IPS-11a (cell line): ENCODE measurements around the gene REEP1.

Source experiments
- H3K4me3 ChIP-seq: one replicate; pipeline ENCODE4 v1.5.1; 2013; ENCODE audit warnings: low read depth, low read length, control low read depth

Gene REEP1

GRCh38 chr2:86226636-86227520 is 110.5 kb downstream of the REEP1 start:
- no peak overlapping the region for H3K4me3 ChIP-seq

DNA sequence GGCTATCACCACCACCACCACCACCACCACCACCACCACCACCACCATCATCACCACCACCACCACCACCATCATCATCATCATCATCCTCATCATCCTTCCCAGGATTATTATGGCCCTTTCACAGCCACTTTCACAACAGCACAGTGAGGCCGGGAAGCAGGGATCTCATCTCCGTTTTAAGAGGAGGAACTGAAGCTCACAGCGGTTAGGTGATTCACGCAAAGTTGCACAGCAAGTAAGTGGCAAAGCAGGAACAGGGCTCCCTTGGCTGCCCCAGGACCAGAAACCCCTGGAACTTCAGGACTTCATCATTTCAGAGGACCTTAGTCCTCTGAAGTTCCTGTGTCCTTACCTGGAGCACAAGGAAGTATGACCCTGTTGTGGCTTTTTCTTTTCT is 111.4 kb downstream of the REEP1 start:
- H3K4me3 ChIP-seq = no peak overlapping the region

DNA sequence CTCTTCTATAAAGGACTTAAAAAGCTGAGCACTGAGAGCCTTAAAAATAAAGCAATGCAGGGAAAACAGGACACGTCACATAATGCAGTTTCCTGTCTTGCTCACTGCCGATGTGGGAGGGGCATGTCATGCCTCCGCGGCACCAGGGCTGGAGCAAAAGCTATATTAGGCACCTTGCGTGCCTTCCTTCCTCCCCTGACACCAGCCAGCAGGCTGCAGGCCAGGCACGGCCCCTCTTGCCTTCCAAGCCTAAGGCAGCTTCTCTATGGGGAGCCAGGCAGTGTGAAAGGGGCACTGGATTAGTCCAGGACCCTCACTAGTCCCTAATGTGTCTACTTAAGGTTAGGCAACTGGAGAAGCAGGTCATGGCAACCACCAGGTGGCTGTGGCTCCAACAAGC is 111.8 kb downstream of the REEP1 start:
- H3K4me3 ChIP-seq = no peak overlapping the region

DNA sequence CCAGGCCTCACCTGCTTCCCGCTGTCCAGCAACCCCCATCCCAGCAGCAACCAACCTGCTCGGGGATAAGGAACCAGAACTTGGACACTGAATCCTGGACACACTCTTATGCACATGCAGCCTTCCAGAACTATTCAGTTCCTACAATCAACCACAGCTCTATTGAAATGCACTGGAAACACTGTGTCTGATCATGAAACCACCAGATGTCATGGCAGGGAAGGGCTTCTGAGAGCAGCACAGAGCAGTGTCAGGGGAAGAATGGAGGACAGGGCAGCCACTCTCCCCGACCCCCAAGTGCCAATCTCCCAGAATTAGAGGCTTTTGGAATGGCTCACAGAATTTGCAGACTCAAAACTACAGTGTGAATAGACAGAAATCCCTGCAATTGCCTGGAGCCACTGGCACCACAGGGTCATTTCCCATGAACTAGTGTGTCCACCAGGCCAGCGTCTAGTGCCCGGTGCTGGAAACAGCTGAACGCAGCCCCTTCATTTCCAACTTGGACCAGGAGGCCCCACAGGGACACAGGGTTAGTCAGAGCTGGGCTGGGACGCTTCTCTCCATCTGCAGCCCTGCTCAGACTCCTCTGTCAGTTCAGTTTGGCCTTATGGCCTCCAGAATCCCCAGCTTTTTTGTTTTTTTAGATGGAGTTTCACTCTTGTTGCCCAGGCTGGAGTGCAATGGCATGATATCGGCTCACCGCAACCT is 112.6 kb downstream of the REEP1 start:
- H3K4me3 ChIP-seq = no peak overlapping the region

DNA sequence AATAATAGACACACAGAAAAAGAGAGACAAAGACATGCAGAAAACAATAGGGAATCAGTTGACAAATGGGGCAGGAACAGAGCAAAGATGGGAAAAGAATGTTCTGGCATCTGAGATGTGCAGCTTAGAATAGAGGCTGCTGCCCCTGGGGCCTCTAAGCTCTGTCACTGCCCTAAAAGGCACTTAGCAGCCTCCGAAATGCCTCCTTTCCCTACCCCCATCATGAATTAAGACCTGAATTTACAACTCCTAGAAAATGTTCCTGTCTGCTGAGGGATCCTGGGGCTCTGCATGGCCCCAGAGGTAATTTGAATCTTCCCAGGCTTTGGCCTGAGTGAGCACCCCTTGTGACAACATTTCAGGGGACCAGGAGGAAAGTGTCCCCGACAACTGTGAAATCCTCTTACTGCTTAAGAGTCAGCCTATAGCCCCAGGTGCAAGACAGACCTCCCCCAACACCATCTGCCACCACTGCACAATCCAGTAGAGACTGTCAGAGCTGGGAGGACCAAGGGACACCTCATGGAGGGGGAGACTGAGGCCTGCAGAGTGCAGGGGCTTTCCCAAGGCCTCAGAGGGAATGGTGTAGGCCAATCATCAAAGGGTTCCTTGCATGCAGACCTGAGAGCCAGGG is 113.4 kb downstream of the REEP1 start:
- H3K4me3 ChIP-seq = no peak overlapping the region

DNA sequence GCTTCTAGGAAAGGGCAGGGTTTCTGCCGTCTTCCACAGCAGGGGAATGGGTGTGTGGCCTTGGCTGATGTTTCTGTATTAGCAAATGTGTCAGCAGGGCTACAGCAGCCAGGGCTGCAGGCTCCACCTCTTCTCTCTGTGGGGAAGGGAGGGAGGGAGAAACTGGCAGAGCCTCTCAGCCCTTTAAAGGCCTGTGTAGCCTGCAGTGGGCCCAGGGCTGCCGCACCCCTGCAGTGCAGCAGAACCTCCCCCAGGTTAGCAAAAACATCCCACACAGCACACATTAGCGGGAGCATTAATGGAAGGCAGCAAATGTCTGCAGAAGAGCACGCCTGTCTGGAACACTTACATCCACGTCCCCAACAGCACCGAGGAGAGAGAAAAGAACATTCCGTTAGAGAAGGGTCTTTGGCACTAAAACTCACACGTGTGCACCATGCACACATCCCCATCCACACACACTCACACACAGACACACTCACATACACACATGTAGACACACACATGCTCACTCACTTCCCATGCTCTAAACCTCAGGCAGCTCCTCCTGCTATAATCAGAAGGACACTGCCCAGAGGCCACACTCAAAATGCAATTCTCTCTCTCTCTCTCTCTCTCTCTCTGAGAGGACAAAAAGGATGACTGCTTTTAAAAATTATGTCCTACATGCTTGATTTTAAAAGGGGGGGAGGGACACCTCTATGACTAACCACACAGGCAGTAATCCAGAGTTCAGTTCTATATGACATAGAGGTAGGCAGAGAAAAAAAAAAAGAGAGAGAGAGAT is 114.1 kb downstream of the REEP1 start:
- H3K4me3 ChIP-seq = no peak overlapping the region

DNA sequence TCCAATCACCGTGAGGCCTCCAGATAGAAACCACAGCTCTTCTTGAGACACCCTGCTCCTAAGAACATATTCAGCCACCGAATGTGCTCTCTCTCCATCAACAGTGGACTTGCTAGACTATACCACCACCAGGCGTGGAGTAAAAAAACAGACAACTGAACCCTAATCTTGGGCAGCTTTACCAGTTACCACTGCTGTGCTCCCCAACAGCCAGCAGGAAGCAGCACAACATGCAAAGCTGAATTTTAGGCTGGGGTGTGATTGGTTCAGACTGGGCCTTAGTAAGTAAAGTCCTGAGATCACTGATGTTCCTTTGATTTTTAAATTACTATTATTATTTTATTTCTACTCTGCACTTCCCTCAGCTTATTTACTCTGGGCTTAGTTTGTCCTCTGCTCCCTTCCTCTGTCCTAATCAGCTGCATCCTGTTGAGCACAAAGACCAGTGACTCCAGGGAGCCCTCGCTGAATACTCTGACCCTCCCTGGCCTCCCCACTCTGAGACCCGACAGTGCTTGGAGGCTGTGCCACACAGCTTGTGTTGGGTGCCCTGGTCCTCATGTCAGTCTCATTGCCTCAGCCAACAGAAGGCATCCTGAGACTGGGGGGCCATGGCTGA is 116.3 kb downstream of the REEP1 start:
- H3K4me3 ChIP-seq = no peak overlapping the region

DNA sequence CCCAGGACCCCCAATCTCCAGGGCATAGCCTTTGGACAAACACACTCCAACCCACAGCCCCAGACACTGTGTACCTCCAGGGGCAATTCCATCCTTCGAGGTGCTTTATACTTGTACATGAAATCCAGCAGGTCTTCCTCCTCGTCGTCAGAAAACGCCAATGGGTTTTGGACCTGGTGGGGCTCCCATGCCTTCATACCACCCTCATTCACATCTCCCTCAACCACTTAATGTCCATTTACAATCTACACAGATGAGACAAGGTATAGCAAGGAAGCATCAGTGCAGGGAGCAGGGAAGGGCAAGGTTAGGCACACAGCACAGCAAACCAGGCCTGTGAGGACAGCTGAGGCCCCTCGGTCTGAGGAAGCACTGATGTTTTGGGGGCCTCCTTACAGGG is 117.5 kb downstream of the REEP1 start:
- H3K4me3 ChIP-seq = no peak overlapping the region

DNA sequence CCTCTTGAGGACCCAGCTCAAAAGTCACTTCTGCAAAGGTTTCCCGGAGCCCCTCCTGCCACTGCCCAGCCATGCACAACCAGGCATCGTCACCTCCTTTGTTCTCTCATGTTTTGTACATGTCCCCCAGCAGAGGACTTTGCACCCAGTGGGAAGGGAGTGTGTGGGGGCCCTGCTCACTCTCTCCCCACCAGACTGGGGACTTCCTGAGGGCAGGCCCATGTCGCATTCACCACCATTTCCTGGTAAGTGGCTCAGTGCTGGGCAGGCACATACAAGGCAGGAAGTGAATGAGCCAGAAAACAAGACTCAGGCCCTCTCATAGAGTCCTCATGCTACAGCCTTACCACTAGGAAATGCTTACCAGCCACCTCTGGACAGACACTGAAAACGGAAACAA is 119.3 kb downstream of the REEP1 start:
- no peak overlapping the region for H3K4me3 ChIP-seq

- H3K4me3 ChIP-seq = no peak overlapping the region
Observed at GRCh38 chr2:86216575-86217555, 120.6 kb downstream of the REEP1 start.

GRCh38 chr2:86214503-86214832 is 123.0 kb downstream of the REEP1 start:
- H3K4me3 ChIP-seq = no peak overlapping the region

DNA sequence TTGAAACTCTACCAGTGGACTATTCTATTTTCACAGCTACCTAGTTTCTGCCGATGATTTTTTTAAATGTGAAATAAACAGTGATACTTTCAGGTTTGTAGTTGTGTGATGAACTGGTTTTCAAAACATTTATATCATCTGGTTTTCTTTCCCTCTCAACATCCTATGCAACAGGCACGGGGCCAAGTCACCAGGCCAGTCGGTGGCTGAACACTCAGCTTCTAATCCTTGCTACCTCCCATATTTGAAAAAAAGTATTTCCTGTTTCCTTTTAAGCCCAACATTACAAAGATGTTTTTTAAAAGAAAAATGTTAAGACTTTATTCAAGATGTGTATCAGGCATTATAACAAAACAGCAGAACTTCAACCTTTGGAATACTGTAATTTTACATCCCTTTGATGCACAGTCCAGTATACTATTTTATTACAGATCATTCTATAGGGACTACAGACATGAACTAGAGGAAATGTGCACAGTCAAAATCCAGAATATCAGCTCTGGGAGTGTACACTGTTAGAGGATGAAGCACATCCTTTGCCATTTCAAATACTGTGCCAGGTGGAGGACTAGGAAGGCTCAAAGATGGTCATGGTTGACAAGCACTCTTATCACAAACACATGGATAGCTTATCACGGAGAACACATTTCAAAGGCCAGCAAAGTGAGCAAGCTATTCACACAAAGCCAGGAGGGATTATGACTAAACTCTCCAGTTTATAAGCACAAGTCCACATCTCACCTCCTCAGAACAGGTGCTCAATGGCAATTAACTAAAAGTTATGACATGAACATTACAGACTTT is 123.5 kb downstream of the REEP1 start:
- H3K4me3 ChIP-seq = no peak overlapping the region

- H3K4me3 ChIP-seq = no peak overlapping the region
Observed at GRCh38 chr2:86213056-86213455, 124.4 kb downstream of the REEP1 start.

DNA sequence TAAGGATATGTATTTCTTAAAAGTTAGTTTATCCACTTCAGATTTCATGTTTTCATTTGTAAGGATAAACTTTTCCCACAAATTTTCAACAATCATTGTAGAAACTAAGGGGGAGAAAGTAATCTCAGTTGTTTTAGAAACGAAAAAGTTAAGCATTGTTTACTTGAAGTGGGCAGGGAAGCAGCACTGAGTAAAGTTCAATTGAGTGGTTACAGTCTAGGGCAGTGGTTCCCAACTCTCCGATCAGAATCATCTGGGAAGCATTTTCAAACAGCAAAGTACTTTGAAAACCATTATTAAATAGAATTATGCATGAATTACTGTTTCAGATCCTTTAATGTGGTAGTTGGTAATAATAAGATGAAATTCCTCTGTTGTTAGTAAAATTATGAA is 125.6 kb downstream of the REEP1 start:
- H3K4me3 ChIP-seq = no peak overlapping the region

- no peak overlapping the region for H3K4me3 ChIP-seq
Observed at GRCh38 chr2:86211033-86211795, 126.2 kb downstream of the REEP1 start.

GRCh38 chr2:86204458-86204857 is 133.0 kb downstream of the REEP1 start:
- H3K4me3 ChIP-seq = no peak overlapping the region

DNA sequence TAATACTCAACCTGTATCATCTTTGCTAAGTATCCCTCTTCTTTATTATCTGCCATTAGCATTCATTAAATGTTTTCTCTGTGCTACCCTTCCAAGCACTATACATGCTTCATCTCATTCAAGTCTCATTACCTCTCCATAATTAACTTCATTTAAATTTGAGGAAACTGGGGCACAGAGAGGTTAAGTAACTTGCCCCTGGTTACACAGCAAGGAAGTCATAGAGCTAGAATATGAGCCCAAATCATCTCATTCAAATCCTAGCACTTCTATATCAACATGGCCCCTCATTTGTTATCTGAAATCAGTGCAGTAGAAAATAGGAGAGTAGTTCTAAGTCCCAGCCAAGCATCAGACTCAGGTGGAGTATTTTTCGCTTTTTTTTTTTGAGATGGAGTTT is 133.8 kb downstream of the REEP1 start:
- no peak overlapping the region for H3K4me3 ChIP-seq

GRCh38 chr2:86202702-86203101 is 134.7 kb downstream of the REEP1 start:
- no peak overlapping the region for H3K4me3 ChIP-seq
